HG02943 (cell line): Measurements from ENCODE around the gene LTBP1.

Source experiments
- ATAC-seq: cut with Tn5 transposase; IDR thresholded peaks from one replicate; pipeline ENCODE4 v1.9.1; 2021; ENCODE audit warnings: mild to moderate bottlenecking, low read depth, moderate library complexity; ENCODE audit not compliant: unreplicated experiment

LTBP1 gene

GRCh38 chr2:33068261-33068660 lies 121.5 kb downstream of the LTBP1 start:
- no peak for ATAC-seq

DNA sequence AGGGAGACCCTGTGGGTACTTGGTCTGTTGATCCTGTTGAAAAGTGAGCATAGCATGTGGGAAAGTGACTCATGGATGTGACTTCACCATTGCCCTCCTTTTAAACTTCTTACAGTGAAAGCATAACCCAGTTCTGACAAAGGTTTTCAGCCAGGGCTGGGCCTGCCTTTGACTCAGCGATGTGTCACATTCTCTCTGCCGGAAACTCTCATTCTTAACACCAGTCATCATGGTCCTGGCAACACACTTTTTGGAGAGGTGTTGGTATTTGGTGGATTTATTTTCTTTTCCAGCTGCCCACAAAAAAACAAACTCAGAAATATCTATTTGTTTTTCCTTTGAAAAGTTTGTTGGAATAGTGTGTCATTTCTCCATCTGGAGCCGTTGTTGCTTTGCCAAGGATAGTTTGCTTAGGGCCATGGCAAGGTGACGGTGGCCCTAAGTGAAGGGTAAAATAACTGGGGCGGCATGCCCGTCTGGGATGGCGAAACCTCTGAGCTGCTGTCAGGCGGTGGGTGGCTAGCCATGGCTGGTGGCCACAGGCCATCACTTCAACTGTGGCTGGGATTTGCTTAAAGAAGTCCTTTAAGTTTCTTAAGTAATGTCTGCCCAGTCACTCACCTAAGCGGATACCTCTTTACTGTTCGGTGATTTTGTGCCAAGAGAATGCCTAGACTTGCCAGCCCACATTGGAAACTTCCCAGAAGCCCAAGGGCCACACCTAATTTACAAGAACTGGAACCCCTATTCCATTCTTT lies 123.3 kb downstream of the LTBP1 start:
- ATAC-seq: no peak

DNA sequence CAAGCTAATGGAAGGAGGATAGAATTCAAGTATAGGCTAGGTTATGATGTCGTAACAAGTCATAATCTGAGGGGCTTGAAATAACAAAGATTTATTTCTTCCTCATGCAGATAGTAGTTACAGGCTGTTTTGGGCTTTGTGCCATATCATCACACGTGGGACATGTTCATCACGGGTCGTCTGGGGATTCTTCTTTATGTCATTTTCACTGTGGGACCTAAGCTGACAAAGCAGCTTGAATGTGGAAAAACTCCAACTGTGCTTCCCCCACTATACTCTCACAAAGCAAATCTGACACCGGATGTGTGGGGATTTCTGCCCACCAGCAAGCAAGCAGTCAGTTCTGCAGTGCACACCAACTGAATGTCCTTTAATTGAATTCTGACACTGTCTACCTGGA lies 124.8 kb downstream of the LTBP1 start:
- ATAC-seq: no peak

DNA sequence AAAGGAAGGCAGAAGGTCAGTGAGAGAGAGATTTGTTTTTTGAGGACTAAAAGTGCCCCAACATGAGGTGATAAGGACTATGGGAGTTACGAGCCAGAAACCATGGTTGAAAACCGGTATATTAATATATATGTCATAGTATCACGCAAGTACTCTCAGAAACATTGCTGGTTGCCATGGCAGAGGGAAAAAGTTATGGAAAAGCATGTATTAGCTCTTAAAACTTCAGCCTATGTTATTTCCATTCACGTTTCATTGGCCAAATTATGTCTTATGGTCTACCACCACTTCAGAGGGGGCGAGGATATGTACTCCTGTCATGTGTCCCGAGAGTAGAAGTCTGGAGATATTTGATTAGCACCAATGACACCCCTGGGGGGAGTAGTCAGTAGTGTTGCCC lies 125.9 kb downstream of the LTBP1 start:
- no peak for ATAC-seq

GRCh38 chr2:33073018-33073417 lies 126.3 kb downstream of the LTBP1 start:
- ATAC-seq: no peak

GRCh38 chr2:33074197-33074596 lies 127.4 kb downstream of the LTBP1 start:
- no peak for ATAC-seq

DNA sequence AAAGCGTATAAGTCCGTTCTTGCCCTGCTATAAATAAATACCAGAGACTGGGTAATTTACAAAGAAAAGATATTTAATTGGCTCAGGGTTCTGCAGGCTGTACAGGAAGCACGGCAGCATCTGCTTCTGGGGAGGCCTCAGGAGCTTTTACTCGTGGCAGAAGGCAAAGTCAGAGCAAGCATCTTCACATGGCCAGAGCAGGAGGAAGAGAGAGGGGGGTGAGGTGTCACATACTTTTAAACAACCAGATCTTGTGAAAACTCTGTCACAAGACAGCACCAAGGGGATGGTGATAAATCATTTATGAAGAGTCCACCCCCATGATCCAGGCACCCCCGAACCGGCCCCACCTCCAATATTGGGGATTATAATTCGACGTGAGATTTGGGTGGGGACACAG lies 130.6 kb downstream of the LTBP1 start:
- ATAC-seq: no peak

DNA sequence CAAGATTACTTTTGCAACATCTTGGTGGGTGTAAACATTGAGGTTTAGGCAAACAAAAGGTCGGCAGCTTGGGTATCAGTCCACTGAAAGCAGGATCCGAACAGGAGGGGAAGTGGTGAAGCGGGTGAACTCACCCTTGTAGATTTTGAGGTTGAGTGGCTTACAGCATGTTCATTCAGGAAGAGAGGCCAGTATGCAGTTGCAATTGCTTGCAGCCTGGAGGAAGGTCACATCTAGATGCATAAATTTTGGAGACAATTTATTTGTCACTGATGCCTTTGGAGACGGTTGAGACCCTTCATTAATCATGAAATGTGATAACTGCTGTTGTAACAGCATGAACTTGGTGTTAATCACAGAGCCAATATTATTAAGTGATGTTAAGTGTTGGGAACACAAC lies 131.1 kb downstream of the LTBP1 start:
- no peak for ATAC-seq

GRCh38 chr2:33081691-33082090 lies 134.9 kb downstream of the LTBP1 start:
- ATAC-seq: no peak

DNA sequence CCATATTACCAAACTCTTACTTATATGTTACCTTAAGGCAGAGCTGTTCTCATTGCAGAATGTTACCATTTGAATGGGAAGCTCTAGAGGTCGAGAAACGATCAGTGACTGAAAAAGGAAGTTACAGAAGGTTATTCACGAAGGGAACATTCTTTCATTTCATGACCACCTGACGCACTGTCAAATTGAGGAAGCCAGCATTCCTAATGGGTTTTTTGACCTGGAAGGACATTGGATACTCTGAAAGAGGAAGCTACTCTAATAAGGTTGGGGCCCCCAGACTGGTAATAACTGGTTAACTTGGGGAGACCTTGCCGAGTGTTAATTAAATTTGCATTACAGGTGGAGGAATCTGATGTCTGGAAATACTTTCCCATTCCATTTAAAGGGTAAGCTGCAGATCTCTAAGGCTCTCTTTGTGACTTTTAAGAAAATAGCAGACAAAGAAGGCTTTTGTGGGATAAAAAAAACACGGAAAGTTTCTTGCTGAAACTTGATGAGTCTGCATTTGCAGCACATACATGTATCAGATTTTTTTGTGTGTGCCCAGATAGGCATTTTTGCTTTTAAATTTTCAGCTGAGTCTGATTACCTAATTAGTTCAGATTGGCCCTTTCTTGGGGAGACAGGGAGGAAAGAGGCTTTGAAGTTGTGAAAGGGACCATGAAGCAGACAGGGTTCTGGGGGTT lies 137.1 kb downstream of the LTBP1 start:
- no peak for ATAC-seq

GRCh38 chr2:33084433-33084832 lies 137.7 kb downstream of the LTBP1 start:
- ATAC-seq: no peak

DNA sequence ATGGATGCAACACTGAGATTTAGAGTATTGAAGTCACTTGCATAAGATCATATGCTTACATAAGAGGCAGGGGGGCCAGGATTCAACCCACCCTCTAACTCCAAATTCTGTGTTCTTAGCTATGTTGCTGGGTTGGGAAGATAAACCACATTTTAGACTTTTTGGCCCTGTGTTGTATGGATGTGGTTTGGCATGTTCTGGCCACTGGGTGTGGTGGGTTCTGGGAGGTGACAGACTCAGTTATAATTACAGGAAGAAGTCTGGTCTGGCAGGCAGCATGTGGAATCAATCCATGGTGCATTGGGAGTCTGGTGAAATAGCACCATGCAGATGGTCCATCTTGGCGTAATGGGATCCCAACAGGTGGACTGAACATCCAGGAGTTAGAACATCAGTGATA lies 138.9 kb downstream of the LTBP1 start:
- ATAC-seq: no peak

DNA sequence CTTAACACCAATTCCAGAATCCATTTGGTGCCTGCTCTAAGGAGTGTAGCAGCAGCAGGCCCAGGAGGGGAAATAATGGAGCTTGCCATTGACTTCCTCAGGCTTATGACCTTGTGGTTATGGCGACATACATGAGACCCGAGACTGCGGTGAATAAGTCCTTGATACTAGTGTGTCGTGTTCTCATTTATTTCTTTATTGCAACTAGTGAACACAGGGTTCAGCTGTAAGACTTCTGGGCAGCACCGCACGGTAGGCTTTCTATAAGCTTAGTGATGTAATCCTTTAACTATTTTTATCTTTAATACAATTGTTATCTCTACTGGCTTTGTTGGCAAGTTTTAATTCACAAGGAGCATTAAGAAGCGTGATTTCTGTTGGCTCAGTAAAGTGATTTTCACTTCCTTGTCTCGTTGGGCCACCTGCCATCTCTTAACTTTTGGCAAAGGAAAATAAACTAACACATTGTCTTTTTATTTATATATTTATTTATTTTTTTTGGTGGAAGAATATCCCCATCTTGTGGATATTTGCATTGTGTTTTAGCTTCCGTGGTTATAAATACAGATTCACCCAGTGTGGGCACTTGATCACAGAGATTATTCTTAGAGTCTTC lies 139.8 kb downstream of the LTBP1 start:
- ATAC-seq: no peak

DNA sequence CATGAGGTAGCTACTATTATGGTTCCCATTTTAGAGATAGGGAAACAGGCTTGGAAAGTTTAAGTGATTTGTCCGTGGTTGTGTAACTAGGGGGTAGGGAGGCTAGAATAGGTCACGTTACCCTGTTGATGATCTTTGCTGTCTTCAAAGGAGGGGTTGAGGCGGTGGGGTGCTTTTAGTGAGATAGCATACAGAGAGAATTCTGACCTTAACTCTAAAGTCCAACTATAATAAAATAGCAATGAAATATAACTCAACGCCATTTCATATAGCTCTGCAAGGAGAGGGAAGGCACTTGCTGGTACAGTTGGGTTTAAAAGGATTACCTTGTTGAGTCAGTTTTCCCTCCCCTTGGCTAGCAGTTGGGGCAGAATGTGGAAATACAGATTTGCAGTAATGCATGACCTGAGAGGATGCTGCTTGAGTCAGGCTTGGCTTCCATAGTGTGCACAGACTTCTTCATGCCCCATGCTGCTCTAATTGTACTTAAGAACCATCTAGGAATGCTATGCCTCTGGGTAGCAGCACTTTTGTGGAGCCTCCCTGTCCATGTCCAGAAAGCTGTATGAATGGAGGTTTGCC lies 143.9 kb downstream of the LTBP1 start:
- no peak for ATAC-seq

GRCh38 chr2:33091541-33092123 lies 144.9 kb downstream of the LTBP1 start:
- no peak for ATAC-seq

DNA sequence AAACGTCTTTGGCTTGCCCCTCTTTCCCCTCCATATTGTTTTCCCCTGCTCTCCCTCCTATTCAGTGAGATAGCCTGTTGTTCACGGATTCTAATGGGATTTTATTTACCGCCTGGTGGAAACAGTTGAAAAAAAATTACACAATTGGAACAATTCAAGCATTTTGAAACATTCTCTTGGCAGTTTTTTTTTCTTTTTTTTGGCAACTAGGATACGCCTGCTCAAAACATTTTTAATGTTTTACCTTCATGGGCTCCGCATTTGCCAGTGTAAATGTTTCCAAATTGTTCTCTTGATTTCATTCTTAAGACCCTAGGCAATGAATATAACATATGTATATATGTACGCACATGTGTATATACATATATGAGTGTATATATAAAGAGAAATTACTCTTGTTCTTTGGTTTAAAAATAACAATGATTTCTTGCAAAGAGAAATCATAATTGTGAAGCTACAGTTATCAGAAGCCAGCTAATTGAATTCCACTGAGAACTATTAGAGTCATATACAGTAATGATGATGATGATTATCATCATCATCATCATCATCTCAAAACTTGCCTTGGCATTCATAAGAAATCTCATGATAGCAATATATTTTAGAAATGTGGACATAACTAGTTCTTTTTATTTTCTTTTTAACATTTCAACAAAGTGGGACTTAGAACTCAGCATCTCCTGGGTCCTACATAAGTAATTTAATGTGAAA lies 146.7 kb downstream of the LTBP1 start:
- no peak for ATAC-seq

- no peak for ATAC-seq
Observed at GRCh38 chr2:33094303-33094702, 147.6 kb downstream of the LTBP1 start.

GRCh38 chr2:33099989-33100388 lies 153.2 kb downstream of the LTBP1 start:
- no peak for ATAC-seq

DNA sequence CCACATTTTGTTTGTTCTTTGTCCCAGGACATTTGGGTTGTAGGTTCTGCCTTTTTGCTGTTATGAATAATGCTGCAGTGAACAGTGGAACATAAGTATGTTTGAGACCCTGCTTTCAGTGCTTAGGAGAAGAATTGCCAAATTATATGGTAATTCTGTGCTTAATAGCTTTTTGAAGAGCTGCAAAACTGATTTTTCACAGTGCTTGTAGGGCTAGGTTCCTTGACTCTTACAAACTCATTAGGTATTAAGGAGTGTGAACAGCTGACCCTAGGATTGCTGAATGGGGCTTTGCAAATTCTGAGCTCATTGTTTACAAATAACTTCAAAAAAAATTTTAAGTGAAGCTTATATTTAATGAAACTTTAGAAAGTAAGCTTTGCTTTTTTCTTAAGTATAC lies 154.2 kb downstream of the LTBP1 start:
- no peak for ATAC-seq

GRCh38 chr2:33104052-33104623 lies 157.4 kb downstream of the LTBP1 start:
- no peak for ATAC-seq
